Measurements from ENCODE around the gene SRXN1.

The SRXN1 gene

GRCh38 chr20:635893-636338, 17.1 kb downstream of the SRXN1 start:
- no peak for DNase-seq (ENCODE audit: low read depth in 2 of 2)

- DNase-seq (ENCODE audit: low read depth in 2 of 2) = no peak
Observed at GRCh38 chr20:635028-635892, 17.7 kb downstream of the SRXN1 start.

GRCh38 chr20:634148-634925, 18.7 kb downstream of the SRXN1 start:
- DNase-seq (ENCODE audit: low read depth in 2 of 2) = no peak

- DNase-seq (ENCODE audit: low read depth in 2 of 2) = no peak
Observed at GRCh38 chr20:631101-631500, 21.9 kb downstream of the SRXN1 start.

GRCh38 chr20:626579-626978, 26.4 kb downstream of the SRXN1 start:
- no peak for DNase-seq (ENCODE audit: low read depth in 2 of 2)

- no peak for DNase-seq (ENCODE audit: low read depth in 2 of 2)
Observed at GRCh38 chr20:625360-625932, 27.6 kb downstream of the SRXN1 start.

GRCh38 chr20:623704-624103, 29.3 kb downstream of the SRXN1 start:
- no peak for DNase-seq (ENCODE audit: low read depth in 2 of 2)

- DNase-seq (ENCODE audit: low read depth in 2 of 2) = no peak
Observed at GRCh38 chr20:623021-623420, 30.0 kb downstream of the SRXN1 start.

GRCh38 chr20:622161-622560, 30.8 kb downstream of the SRXN1 start:
- no peak for DNase-seq (ENCODE audit: low read depth in 2 of 2)

- DNase-seq (ENCODE audit: low read depth in 2 of 2) = no peak
Observed at GRCh38 chr20:621125-621756, 31.8 kb downstream of the SRXN1 start.

- DNase-seq (ENCODE audit: low read depth in 2 of 2) = no peak
Observed at GRCh38 chr20:620246-620645, 32.8 kb downstream of the SRXN1 start.

GRCh38 chr20:618980-619379, 34.0 kb downstream of the SRXN1 start:
- no peak for DNase-seq (ENCODE audit: low read depth in 2 of 2)

- no peak for DNase-seq (ENCODE audit: low read depth in 2 of 2)
Observed at GRCh38 chr20:617934-618690, 34.9 kb downstream of the SRXN1 start.

- DNase-seq (ENCODE audit: low read depth in 2 of 2) = no peak
Observed at GRCh38 chr20:615514-615913, 37.5 kb downstream of the SRXN1 start.

- no peak for DNase-seq (ENCODE audit: low read depth in 2 of 2)
Observed at GRCh38 chr20:611843-612185, 41.2 kb downstream of the SRXN1 start.

GRCh38 chr20:611047-611842, 41.8 kb downstream of the SRXN1 start:
- no peak for DNase-seq (ENCODE audit: low read depth in 2 of 2)

GRCh38 chr20:610130-611046, 42.6 kb downstream of the SRXN1 start, which contains the start of gene TCF15:
Gene TCF15 (minus strand): TSS chr20:610309. CDS start chr20:610237, 72 bp downstream.
- DNase-seq (ENCODE audit: low read depth in 2 of 2) = no peak

GRCh38 chr20:609371-609964, 43.5 kb downstream of the SRXN1 start:
- DNase-seq (ENCODE audit: low read depth in 2 of 2) = no peak

GRCh38 chr20:608970-609369, 44.0 kb downstream of the SRXN1 start:
- no peak for DNase-seq (ENCODE audit: low read depth in 2 of 2)
